ENCODE data around the gene SRL.

DNA sequence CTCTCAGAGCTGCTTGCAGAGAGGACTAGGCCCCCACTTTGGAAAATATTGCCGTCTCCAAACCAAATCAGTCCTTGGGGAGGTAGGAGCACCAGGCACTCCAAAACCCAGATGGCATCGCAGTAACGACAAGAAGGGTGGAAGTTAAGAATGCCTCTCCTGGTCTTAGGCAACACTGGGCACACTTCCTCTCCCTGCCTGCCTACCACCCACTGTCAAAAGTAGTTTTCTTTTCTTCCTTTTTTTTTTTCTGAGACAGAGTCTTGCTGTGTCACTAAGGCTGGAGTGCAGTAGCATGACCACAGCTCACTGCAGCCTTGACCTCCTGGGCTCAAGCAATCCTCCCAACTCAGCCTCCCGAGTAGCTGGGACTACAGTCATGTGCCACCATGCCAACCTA is 47.2 kb downstream of the SRL start:
- TF ChIP-seq GATA2 (IDR thresholded peaks at IDR 0.05; ENCODE audit: low read depth, low read length) (no peak), GATA3 (IDR thresholded peaks at IDR 0.05; ENCODE audit: low read depth, low read length) (no peak)

Data from SH-SY5Y (cell line).